ENCODE results near the gene CDK14.

Gene CDK14

DNA sequence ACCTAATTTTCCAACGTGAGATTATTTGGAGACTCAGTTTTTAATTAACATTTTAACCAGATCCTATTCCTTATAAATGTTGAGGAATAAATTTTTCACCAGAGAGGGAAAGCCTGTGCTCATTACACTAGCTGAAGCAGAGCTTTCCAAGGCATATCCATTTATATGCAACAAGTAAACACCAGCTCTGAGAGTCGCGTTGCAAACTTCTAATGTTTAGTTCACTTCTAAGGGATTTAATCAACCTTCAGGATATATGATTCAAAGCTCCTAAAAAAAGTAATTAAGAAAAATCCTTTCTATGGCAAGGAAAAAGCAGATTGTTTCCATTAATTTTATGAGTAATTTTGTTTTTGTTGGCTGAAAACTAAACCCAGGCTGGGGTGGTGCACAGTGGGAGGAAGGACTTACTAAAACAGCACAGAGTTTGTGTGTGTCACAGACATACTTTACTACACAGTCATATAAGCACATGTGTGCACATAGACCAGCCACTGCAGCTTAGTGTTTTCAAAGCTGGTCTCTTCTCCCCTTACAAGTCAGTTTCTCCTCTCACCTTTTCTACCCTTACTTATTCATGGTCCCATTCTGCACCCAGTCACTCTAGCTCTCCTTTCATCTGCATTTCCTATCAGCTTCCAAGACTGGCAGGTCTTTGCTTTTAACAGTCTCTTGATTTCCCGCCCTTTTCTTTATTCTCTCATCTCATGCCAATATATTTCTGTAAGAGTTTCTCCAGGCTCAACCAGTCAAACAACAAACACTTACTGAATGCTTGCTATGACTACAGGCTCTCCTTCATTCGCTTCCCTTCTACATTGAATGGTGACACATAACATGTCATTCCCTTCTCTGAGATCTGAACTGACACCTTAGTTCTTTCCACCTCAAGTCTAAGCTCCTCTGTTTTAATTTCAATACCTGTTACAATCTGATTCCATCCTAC is 587.0 kb downstream of the CDK14 start:
- TF ChIP-seq CTCF (IDR thresholded peaks at IDR 0.05; ENCODE audit: extremely low read depth, insufficient read depth, missing control alignments) = no peak
- DNase-seq (ENCODE audit: low spot score) = no peak
- in situ Hi-C loops (cut with MboI; ENCODE audit: low pct_unique_long_range_greater_than_20kb, low sequenced_read_pairs, unreplicated experiment) = no loop called here

DNA sequence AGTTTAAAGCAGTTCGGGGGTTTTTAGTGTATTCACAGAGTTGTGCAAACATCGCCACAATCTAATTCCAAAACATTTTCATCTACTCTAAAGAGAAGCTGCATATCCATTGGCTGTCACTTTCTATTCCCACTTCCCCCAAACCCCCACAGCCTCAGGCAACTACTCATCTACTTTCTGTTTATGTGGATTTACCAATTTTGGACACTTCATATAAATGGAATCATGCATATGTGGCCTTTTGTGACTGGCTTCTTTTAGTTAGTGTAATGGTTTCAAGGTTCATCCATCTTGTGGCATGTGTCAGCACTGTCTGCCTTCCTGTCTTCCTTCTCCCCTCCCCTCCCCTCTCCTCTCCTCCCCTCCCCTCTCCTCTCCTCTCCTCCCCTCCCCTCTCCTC is 589.6 kb downstream of the CDK14 start:
- in situ Hi-C loops (cut with MboI; ENCODE audit: low pct_unique_long_range_greater_than_20kb, low sequenced_read_pairs, unreplicated experiment) = no loop called here
- no peak for DNase-seq (ENCODE audit: low spot score)
- no peak for TF ChIP-seq CTCF (IDR thresholded peaks at IDR 0.05; ENCODE audit: extremely low read depth, insufficient read depth, missing control alignments)

DNA sequence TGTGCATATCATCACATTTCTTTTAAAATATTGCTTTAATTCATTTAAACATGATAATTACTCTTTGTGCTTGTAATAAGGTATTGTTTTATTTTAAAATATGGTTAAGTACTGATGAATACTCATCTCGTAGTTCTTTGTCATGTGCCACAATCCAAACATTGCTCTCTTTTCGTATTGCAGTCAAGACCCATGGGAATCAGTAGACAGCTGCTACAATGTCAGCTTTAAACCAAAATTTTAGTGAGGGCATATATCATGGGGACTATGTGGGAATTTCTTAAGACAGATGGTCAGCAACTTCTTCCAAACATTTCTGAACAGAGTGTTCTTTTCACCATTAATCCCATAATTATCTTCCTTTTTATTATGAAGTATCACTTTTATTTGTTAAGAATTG is 590.9 kb downstream of the CDK14 start:
- no peak for DNase-seq (ENCODE audit: low spot score)
- in situ Hi-C loops (cut with MboI; ENCODE audit: low pct_unique_long_range_greater_than_20kb, low sequenced_read_pairs, unreplicated experiment) = no loop called here
- no peak for TF ChIP-seq CTCF (IDR thresholded peaks at IDR 0.05; ENCODE audit: extremely low read depth, insufficient read depth, missing control alignments)

DNA sequence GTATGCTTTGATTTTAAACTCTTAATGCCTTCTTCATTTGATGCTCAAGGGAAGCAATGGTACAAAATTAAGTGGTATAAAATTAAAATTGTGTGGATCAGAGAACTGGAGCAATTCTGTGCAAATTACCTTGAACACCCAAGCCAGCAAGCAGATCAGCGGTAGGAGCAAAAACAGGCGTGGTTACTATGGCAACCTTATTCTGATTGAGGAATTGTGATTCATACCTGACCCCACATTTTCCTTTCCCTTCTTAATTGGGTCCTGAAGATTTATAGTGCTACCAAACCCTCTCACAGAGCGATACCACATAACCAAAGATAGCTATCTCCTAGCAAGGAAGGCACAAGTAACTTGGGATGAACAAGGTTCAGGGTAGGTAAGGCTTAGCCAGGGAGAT is 595.6 kb downstream of the CDK14 start:
- TF ChIP-seq CTCF (IDR thresholded peaks at IDR 0.05; ENCODE audit: extremely low read depth, insufficient read depth, missing control alignments) = no peak
- in situ Hi-C loops (cut with MboI; ENCODE audit: low pct_unique_long_range_greater_than_20kb, low sequenced_read_pairs, unreplicated experiment) = no loop called here
- no peak for DNase-seq (ENCODE audit: low spot score)

GRCh38 chr7:91193141-91193540 is 597.0 kb downstream of the CDK14 start:
- TF ChIP-seq CTCF (IDR thresholded peaks at IDR 0.05; ENCODE audit: extremely low read depth, insufficient read depth, missing control alignments) = no peak
- in situ Hi-C loops (cut with MboI; ENCODE audit: low pct_unique_long_range_greater_than_20kb, low sequenced_read_pairs, unreplicated experiment) = no loop called here
- DNase-seq (ENCODE audit: low spot score) = no peak

DNA sequence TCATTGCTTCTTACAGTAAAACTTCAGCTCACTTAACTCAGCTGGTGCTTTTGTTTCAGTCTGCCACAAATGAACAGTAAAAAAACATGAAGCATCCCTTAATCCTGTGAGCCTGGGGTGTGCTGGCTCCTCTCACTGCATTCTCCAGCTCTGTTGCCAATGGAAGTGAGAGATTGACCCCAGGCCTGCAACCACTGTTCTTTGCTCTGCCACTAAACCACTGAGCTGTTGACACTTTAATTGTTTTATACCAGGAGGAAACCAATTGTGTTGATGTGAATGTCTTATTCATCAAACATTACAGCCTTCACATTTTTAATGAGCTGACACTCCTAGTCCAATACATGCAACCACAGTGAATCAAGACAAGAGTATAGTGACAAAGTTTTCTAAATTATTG is 598.7 kb downstream of the CDK14 start:
- in situ Hi-C loops (cut with MboI; ENCODE audit: low pct_unique_long_range_greater_than_20kb, low sequenced_read_pairs, unreplicated experiment) = no loop called here
- no peak for DNase-seq (ENCODE audit: low spot score)
- no peak for TF ChIP-seq CTCF (IDR thresholded peaks at IDR 0.05; ENCODE audit: extremely low read depth, insufficient read depth, missing control alignments)
